Measurements from ENCODE around the gene C10orf67. TPM values are rescaled to one million over a fixed set of nuclear protein-coding genes. Genes with fewer than 3 reads are reported as not detected.

The C10orf67 gene
- total RNA-seq, 1 donor from 2014 or later: not detected

DNA sequence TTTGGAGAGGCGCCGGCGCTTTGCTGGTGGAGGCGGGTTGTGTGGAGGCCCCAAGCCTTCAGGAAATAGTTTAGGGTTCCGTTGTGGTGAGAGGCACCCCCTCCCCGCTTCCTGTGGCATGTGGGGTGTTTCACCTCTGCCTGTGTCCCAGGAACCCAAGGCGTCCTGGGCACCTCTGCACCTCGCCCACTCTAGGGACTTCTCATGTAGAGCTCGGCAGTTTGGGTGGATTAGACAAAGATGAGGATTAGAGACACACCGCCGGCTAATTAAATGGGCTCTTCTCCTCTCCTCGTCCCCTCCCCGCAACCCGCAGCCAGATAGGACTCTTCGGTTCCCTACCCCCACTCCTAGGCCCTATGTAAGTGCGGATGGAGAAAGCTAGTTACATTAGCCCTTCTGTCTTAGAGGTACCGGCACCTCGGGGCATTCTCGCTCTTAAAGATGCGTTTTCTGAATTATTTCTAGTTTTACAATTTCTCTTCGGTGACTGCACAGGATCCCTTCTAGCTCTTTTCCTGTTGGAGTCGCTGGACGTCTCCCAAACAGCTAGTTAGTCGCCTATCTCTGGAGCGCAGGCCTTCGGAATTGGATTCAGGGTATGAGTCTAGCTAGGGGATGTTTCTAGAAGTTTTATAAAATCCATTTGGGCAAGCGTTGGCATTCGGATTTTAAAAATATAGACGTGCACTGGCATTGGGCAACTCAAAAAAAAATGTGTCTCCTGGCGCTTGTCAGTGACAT, 144.7 kb downstream of the C10orf67 start:
- DNase-seq (ENCODE audit: low spot score): no peak
- Mint-ChIP-seq H3K9me3 (ENCODE audit: low read depth) (no peaks in the 10 kb centered on the region), H3K4me1 (ENCODE audit: low read depth) (no peaks in the 10 kb centered on the region), H3K27me3 (ENCODE audit: low read depth) (peaks cover 89% of the 10 kb centered on the region), H3K36me3 (ENCODE audit: low read depth) (no peaks in the 10 kb centered on the region), H3K4me3 (ENCODE audit: unreplicated experiment) (no peak overlapping the region), H3K27ac (ENCODE audit: unreplicated experiment) (no peak overlapping the region)
- TF ChIP-seq, protein P1, sequence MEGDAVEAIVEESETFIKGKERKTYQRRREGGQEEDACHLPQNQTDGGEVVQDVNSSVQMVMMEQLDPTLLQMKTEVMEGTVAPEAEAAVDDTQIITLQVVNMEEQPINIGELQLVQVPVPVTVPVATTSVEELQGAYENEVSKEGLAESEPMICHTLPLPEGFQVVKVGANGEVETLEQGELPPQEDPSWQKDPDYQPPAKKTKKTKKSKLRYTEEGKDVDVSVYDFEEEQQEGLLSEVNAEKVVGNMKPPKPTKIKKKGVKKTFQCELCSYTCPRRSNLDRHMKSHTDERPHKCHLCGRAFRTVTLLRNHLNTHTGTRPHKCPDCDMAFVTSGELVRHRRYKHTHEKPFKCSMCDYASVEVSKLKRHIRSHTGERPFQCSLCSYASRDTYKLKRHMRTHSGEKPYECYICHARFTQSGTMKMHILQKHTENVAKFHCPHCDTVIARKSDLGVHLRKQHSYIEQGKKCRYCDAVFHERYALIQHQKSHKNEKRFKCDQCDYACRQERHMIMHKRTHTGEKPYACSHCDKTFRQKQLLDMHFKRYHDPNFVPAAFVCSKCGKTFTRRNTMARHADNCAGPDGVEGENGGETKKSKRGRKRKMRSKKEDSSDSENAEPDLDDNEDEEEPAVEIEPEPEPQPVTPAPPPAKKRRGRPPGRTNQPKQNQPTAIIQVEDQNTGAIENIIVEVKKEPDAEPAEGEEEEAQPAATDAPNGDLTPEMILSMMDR (IDR thresholded peaks at IDR 0.05): no peak

DNA sequence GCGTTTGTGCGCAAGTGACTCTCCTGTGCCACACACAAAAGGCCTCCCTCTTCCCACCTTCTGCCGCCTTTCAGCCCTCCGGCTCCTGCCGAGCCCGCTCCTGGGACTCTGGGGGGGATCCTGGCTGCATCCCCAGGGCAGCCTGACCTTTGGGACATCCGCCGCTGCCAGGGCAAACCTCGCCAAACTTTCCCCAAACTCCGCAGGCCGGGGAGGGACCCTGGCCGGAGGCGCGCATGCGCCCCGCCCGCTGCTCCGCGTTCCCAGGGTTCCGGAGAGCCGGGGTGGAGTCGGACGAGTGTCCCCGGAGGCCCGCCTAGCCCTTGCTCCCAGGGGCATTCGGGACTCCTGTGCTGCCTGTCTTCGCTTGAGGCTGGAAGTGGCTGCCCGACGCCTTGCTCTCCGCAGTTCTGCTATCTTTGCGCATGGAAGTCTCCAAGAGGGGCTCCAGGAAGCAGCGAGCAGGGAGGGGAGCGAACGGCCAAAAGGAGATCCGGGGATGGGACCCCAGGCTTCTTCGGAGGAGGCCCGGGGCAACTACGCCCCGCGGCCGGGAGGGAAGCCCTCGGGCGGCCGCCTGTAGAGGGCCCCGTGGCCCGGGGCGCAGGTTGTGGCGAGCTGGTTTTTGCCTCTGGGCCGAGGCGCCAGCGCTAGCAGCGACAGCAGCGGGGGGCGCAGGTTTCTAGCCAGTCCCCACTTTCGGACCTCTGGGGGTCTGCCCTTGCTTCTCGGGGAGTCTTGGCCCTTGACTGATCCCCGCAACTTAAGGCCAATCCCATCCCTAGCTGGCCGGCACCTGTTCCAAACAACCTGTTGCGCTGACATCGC, 145.4 kb downstream of the C10orf67 start:
- H3K27me3 Mint-ChIP-seq (ENCODE audit: low read depth): peaks cover 87% of the 10 kb centered on the region
- no peak for DNase-seq (ENCODE audit: low spot score)
- H3K9me3 Mint-ChIP-seq (ENCODE audit: low read depth): no peaks in the 10 kb centered on the region
- no peak overlapping the region for H3K27ac Mint-ChIP-seq (ENCODE audit: unreplicated experiment)
- no peaks in the 10 kb centered on the region for H3K36me3 Mint-ChIP-seq (ENCODE audit: low read depth)
- H3K4me1 Mint-ChIP-seq (ENCODE audit: low read depth): no peaks in the 10 kb centered on the region
- TF ChIP-seq, protein P1 (IDR thresholded peaks at IDR 0.05): no peak
- no peak overlapping the region for H3K4me3 Mint-ChIP-seq (ENCODE audit: unreplicated experiment)

DNA sequence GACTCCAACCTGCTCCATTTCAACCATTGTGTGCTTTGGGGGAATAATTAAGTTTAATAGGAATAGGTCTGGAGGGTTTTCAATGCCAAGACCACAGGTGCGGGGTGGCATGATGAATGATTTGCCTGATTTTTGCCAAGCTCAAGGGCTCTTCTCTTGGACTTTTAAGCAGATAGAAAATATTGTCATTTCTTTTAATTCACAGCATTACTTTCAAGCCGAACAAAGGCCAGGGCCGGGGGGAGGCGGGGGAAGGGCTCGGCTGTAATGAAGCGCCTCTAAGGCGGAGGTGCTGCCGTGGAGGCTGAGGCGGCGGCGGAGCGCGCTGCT, 146.0 kb downstream of the C10orf67 start:
- TF ChIP-seq, protein P1 (IDR thresholded peaks at IDR 0.05): no peak
- no peaks in the 10 kb centered on the region for H3K36me3 Mint-ChIP-seq (ENCODE audit: low read depth)
- H3K27me3 Mint-ChIP-seq (ENCODE audit: low read depth): peaks cover 86% of the 10 kb centered on the region
- H3K4me3 Mint-ChIP-seq (ENCODE audit: unreplicated experiment): no peak overlapping the region
- no peaks in the 10 kb centered on the region for H3K9me3 Mint-ChIP-seq (ENCODE audit: low read depth)
- no peak for DNase-seq (ENCODE audit: low spot score)
- H3K27ac Mint-ChIP-seq (ENCODE audit: unreplicated experiment): no peak overlapping the region
- H3K4me1 Mint-ChIP-seq (ENCODE audit: low read depth): peaks cover 2% of the 10 kb centered on the region

DNA sequence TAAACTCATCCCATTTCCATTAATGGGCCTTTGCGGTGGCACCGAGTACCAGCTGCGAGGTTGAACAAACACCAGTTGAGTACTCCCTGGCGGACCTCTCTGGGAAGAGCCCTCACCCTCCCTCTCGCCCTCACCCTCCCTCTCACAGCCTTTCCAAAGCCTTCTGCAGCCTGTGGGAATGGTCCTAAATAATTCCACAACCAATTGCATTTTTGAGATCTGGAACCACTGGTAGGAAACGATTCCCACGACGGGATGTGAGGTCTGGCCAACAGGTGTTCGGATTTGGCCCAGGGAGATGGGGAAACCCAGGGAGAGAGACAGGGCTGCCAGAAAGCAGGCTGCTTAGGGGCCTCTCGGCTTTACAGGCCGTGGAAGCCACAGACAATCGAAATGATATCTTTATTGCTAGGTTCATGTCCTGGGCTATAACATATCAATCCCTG, 147.2 kb downstream of the C10orf67 start:
- Mint-ChIP-seq H3K9me3 (ENCODE audit: low read depth) (no peaks in the 10 kb centered on the region), H3K27ac (ENCODE audit: unreplicated experiment) (no peak overlapping the region)

DNA sequence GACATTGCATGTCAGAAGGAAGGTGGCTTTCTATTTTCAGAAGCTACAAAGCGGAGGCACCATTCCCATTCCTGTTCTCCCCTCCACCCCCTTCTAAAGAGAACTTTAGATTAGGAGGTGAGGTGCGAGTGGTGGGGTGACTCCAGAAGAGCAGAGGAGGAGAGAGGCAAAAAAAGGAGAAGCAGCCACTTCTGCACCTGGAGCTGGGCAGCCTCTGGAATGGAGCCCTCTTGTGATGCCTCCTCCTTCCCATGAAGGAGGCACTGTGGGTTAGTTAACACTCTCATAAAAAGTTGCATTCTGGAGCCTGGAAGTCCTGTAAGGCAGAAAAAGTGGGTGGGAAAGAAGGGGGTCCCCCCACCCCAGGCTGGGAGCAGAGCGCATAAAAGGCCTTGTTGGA, 147.7 kb downstream of the C10orf67 start:
- H3K4me1 Mint-ChIP-seq (ENCODE audit: low read depth): peaks cover 5% of the 10 kb centered on the region
- H3K9me3 Mint-ChIP-seq (ENCODE audit: low read depth): no peaks in the 10 kb centered on the region
- H3K36me3 Mint-ChIP-seq (ENCODE audit: low read depth): no peaks in the 10 kb centered on the region
- no peak for DNase-seq (ENCODE audit: low spot score)
- peaks cover 77% of the 10 kb centered on the region for H3K27me3 Mint-ChIP-seq (ENCODE audit: low read depth)
- no peak overlapping the region for H3K27ac Mint-ChIP-seq (ENCODE audit: unreplicated experiment)
- TF ChIP-seq, protein P1 (IDR thresholded peaks at IDR 0.05): no peak
- H3K4me3 Mint-ChIP-seq (ENCODE audit: unreplicated experiment): no peak overlapping the region

More for the DNA sequence above, 147.2 kb downstream of the C10orf67 start:
- TF ChIP-seq, protein P1 (IDR thresholded peaks at IDR 0.05): no peak
- no peak overlapping the region for H3K4me3 Mint-ChIP-seq (ENCODE audit: unreplicated experiment)
- peaks cover 81% of the 10 kb centered on the region for H3K27me3 Mint-ChIP-seq (ENCODE audit: low read depth)
- DNase-seq (ENCODE audit: low spot score): no peak
- no peaks in the 10 kb centered on the region for H3K36me3 Mint-ChIP-seq (ENCODE audit: low read depth)
- peaks cover 3% of the 10 kb centered on the region for H3K4me1 Mint-ChIP-seq (ENCODE audit: low read depth)
